Neutrophil (primary cell): ENCODE results near the gene ZNF451.

ENCODE experiments used
- H3K27ac ChIP-seq: fragments of 200-600 bp; sonication (generic); 2 replicates; pipeline ENCODE4 v1.5.1; 2016; ENCODE audit warnings: mild to moderate bottlenecking, moderate library complexity
- H3K27me3 ChIP-seq: fragments of 200-600 bp; sonication (generic); 2 replicates; pipeline ENCODE4 v1.6.0; 2016; ENCODE audit warnings: mild to moderate bottlenecking
- H3K36me3 ChIP-seq: fragments of 200-600 bp; sonication (generic); 2 replicates; pipeline ENCODE4 v1.5.1; 2017
- H3K4me1 ChIP-seq, 2 experiments: fragments of 200-600 bp in 1 of 2; sonication (generic) in 1 of 2; 1 replicate in 1 of 2; 2 replicates in 1 of 2; pipeline versions ENCODE4 v1.5.1 to v1.6.1; 2013 to 2016; ENCODE audit warnings: low read depth in 1 of 2, low read length in 1 of 2, mild to moderate bottlenecking in 1 of 2, moderate library complexity in 1 of 2; ENCODE audit not compliant: control insufficient read depth in 1 of 2, insufficient read depth in 1 of 2
- H3K4me3 ChIP-seq, 2 experiments: fragments of 200-600 bp in 1 of 2; sonication (generic) in 1 of 2; 1 replicate in 1 of 2; 2 replicates in 1 of 2; pipeline ENCODE4 v1.5.1; 2013 to 2016; ENCODE audit warnings: low read depth in 1 of 2, low read length in 1 of 2, mild to moderate bottlenecking in 1 of 2, moderate library complexity in 1 of 2
- H3K9me3 ChIP-seq: fragments of 200-600 bp; sonication (generic); 2 replicates; pipeline ENCODE4 v1.5.1; 2016
- CTCF ChIP-seq: fragments of 200-600 bp; sonication (generic); IDR thresholded peaks from 2 replicates; pipeline ENCODE4 v1.5.1; 2016; ENCODE audit warnings: antibody characterized with exemption

ZNF451 gene

DNA sequence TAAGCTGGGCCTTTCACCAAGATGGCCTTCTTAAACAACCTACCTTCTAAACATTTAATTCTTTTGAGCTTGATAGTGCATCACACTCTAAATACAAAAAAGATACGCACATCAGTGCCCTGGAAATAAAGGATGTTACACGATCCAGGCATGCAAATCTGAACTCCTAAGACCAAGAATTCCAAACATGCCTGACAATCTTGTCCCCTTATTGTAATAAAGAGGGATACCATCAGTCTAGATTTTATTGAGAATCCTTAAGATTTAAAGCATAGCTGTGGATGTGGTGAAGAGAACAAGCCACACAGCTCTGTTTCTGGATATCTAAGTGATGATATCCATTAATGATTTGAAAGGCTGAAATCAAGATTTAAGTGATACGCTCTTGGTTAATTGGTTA is 13.0 kb downstream of the ZNF451 start:
- Histone ChIP-seq H3K27me3 (no peaks in the 10 kb centered on the region), H3K4me1 (peaks cover 5 to 13% of the 10 kb centered on the region in 2 experiments), H3K36me3 (peaks cover 41% of the 10 kb centered on the region), H3K9me3 (no peaks in the 10 kb centered on the region), H3K4me3 (no peak overlapping the region), H3K27ac (no peak overlapping the region)
- no peak for TF ChIP-seq CTCF

GRCh38 chr6:57104336-57104735 is 14.3 kb downstream of the ZNF451 start:
- Histone ChIP-seq H3K9me3 (no peaks in the 10 kb centered on the region), H3K4me3 (no peak overlapping the region), H3K27me3 (no peaks in the 10 kb centered on the region), H3K4me1 (peaks cover 5 to 13% of the 10 kb centered on the region in 2 experiments), H3K27ac (peak overlapping the region; percentile 64), H3K36me3 (peaks cover 36% of the 10 kb centered on the region)
- no peak for TF ChIP-seq CTCF

GRCh38 chr6:57106990-57107389 is 17.0 kb downstream of the ZNF451 start:
- no peak for TF ChIP-seq CTCF

DNA sequence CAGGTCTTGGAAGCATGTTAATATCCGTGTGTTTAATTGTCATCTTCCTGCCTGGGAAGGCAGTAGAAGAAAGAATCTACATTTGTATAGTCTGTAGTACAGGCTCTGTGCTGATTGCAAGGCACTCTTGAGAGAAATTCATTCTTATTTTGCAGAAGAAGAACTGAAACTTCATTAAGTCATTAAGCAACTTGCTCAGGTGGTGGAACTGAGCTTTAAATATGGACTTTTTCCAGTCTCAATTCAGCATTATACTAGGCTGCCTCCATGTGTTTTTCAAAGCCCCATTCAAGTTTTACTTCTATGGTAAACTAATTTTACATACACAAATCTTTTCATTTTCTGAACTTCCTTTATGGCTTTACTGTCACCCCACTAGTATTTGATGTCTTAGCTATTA is 18.7 kb downstream of the ZNF451 start:
- Histone ChIP-seq H3K4me3 (no peak overlapping the region), H3K9me3 (no peaks in the 10 kb centered on the region), H3K27ac (no peak overlapping the region), H3K4me1 (peaks cover 5 to 13% of the 10 kb centered on the region in 2 experiments), H3K27me3 (no peaks in the 10 kb centered on the region), H3K36me3 (no peaks in the 10 kb centered on the region)
- no peak for TF ChIP-seq CTCF

More at GRCh38 chr6:57106990-57107389, 17.0 kb downstream of the ZNF451 start:
- Histone ChIP-seq H3K27me3 (no peaks in the 10 kb centered on the region), H3K4me3 (no peak overlapping the region), H3K27ac (no peak overlapping the region), H3K9me3 (no peaks in the 10 kb centered on the region), H3K4me1 (peaks cover 5 to 13% of the 10 kb centered on the region in 2 experiments), H3K36me3 (peaks cover 9% of the 10 kb centered on the region)

GRCh38 chr6:57109880-57110279 is 19.9 kb downstream of the ZNF451 start:
- no peaks in the 10 kb centered on the region for H3K27me3 ChIP-seq
- H3K27ac ChIP-seq, result no peak overlapping the region
- H3K4me3 ChIP-seq, result no peak overlapping the region
- peaks cover 0 to 3% of the 10 kb centered on the region in 2 experiments for H3K4me1 ChIP-seq
- no peak for TF ChIP-seq CTCF
- H3K36me3 ChIP-seq, result no peaks in the 10 kb centered on the region
- no peaks in the 10 kb centered on the region for H3K9me3 ChIP-seq

- no peaks in the 10 kb centered on the region for H3K4me1 ChIP-seq
- H3K27me3 ChIP-seq, result no peaks in the 10 kb centered on the region
- no peak for TF ChIP-seq CTCF
- no peaks in the 10 kb centered on the region for H3K9me3 ChIP-seq
- no peaks in the 10 kb centered on the region for H3K36me3 ChIP-seq
- no peak overlapping the region for H3K4me3 ChIP-seq
- H3K27ac ChIP-seq, result no peak overlapping the region
Observed at GRCh38 chr6:57113105-57113504, 23.1 kb downstream of the ZNF451 start.
